BE2C (cell line): Measurements from ENCODE around the gene PEX16.

Source experiments
- DNase-seq: peaks from one replicate; pipeline ENCODE4 v3.0.0-alpha.2; 2020
- H3K27me3 ChIP-seq: fragments of 250-450 bp; sonication (Bioruptor Pico); 2 replicates; pipeline ENCODE4 v1.5.1; 2020; ENCODE audit warnings: mild to moderate bottlenecking
- H3K36me3 ChIP-seq: fragments of 250-450 bp; sonication (Bioruptor Pico); 2 replicates; pipeline ENCODE4 v1.5.1; 2020; ENCODE audit warnings: mild to moderate bottlenecking
- H3K4me1 ChIP-seq: fragments of 250-450 bp; sonication (Bioruptor Pico); 2 replicates; pipeline ENCODE4 v1.5.1; 2020
- H3K4me3 ChIP-seq: 2 replicates; pipeline ENCODE4 v1.5.1; 2011; ENCODE audit warnings: low read depth, low read length
- H3K9me3 ChIP-seq: fragments of 250-450 bp; sonication (Bioruptor Pico); 2 replicates; pipeline ENCODE4 v1.5.1; 2020
- TF ChIP-seq, protein P1 (sequence below): IDR thresholded peaks from 2 replicates; pipeline ENCODE4 v1.5.1; 2012; ENCODE audit warnings: mild to moderate bottlenecking, low read depth, low read length

The PEX16 gene

DNA sequence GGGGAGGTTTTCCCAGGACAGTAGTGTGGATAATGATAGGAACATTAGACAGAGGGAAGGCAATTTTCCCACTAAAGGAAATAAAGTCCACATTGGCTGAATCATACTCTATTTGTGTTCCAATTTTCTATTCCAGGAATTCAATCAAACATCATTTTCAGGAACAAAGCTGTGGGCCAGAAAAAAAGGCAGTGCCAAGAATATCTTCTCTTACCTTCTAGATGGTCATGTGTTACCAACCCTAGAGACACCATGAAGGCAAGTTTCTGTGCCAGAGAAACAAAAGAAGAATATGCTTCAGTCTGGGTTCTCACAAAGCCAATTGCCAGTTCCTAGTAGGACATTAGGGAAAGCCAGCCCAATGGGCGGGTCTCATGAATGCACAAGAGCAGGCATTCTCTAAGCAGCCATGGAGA lies 32.3 kb upstream of the PEX16 start:
- Histone ChIP-seq H3K4me1 (no peaks in the 10 kb centered on the region), H3K36me3 (peaks cover 9% of the 10 kb centered on the region), H3K27me3 (no peaks in the 10 kb centered on the region), H3K4me3 (no peak overlapping the region), H3K9me3 (no peaks in the 10 kb centered on the region)
- DNase-seq = no peak
- TF ChIP-seq, protein P1, sequence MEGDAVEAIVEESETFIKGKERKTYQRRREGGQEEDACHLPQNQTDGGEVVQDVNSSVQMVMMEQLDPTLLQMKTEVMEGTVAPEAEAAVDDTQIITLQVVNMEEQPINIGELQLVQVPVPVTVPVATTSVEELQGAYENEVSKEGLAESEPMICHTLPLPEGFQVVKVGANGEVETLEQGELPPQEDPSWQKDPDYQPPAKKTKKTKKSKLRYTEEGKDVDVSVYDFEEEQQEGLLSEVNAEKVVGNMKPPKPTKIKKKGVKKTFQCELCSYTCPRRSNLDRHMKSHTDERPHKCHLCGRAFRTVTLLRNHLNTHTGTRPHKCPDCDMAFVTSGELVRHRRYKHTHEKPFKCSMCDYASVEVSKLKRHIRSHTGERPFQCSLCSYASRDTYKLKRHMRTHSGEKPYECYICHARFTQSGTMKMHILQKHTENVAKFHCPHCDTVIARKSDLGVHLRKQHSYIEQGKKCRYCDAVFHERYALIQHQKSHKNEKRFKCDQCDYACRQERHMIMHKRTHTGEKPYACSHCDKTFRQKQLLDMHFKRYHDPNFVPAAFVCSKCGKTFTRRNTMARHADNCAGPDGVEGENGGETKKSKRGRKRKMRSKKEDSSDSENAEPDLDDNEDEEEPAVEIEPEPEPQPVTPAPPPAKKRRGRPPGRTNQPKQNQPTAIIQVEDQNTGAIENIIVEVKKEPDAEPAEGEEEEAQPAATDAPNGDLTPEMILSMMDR = no peak

DNA sequence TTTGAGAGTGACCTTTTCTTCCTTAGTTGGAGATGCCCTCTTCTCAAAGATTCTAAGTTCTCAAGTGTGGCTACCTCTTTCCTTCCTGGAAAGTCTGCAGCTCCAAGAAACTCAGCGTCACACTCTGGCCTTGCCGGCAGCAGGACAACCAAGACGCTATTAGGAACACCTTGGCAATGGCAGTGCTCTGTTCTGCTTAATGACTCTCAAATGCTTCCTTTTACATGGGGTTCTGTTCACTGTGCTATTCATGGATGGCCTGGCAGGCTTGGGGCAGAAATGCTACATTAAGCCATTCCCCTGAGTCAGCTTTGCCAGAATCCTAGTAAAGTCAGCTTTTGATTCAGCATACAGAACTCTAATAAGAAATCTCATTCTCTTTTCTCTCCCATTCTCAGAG lies 30.7 kb upstream of the PEX16 start:
- Histone ChIP-seq H3K36me3 (peaks cover 9% of the 10 kb centered on the region), H3K4me1 (no peaks in the 10 kb centered on the region), H3K9me3 (no peaks in the 10 kb centered on the region), H3K4me3 (no peak overlapping the region), H3K27me3 (no peaks in the 10 kb centered on the region)
- TF ChIP-seq, protein P1 = no peak
- no peak for DNase-seq

DNA sequence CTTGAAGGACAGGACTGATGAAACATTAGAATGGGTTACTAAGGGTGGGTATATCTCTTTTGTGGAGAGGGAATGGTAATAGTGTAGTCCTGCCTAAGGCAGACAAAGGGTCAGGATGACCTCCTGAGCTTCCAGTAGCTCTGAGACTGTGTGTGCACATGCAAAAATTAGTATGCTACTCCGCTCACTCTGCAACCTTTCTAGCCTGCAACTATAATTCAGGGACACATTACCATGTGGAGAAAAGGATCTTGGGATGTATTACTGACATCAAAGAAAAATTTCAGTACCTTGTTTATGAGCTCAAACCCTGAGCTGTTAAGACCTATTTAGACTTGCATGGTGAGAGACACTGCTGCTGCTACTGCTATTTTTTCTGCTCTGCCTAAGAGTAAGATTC lies 30.2 kb upstream of the PEX16 start:
- DNase-seq = no peak
- Histone ChIP-seq H3K4me1 (no peaks in the 10 kb centered on the region), H3K9me3 (no peaks in the 10 kb centered on the region), H3K36me3 (peaks cover 9% of the 10 kb centered on the region), H3K4me3 (no peak overlapping the region), H3K27me3 (no peaks in the 10 kb centered on the region)
- TF ChIP-seq, protein P1 = no peak

DNA sequence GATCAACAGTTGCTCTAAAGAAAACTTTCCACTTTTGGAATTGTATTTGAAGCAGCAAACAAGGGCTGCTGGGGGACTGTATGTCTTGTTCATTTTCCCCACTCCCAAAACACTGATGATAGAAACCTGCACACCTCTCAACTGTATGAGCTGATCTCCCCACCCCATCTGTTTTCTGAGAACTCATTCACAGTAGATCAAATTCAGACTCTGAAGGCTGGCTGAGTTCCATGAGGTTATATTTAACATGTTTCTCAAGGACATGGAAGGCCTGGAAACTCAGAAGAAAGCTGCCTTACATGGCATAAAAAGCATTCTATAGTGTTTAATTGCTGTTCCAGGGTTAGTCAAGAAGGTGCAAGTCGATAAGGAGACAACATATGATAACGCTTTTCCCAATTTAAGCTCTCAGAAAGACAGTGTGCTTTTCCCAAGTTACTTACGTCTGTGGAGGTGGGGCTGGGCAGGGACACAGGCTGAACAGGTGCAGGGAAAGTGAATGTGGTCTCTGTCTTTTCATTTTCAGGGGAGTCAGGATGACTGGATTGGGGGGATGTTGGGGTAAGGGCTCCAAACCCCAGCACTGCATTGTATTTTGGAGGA lies 27.8 kb upstream of the PEX16 start:
- H3K4me1 ChIP-seq = no peaks in the 10 kb centered on the region
- no peak overlapping the region for H3K4me3 ChIP-seq
- H3K9me3 ChIP-seq = no peaks in the 10 kb centered on the region
- no peaks in the 10 kb centered on the region for H3K27me3 ChIP-seq
- no peak for DNase-seq
- TF ChIP-seq, protein P1 = no peak
- H3K36me3 ChIP-seq = peaks cover 9% of the 10 kb centered on the region

DNA sequence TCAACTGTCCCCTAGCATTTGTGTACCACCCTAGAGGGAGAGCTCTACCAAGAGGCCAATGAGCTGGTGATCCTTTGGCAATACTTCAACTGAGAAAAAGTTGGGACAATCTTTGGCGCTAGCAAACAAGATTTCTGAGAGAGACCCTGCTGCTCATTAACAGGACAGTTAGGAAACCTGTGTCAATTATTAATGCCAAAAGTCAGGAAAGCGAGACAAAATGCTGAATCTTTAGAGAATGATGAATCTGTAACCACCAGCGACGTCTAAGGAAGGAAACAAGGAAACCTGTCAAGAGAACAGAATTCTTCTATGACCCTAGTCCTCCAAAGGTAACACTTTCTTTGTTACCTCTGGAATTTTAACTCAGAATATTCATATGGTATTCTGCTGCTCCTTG lies 24.7 kb upstream of the PEX16 start:
- Histone ChIP-seq H3K4me1 (no peaks in the 10 kb centered on the region), H3K9me3 (no peaks in the 10 kb centered on the region), H3K27me3 (no peaks in the 10 kb centered on the region), H3K4me3 (no peak overlapping the region), H3K36me3 (peaks cover 3% of the 10 kb centered on the region; the same call in 1 of the 2 replicates)
- no peak for DNase-seq
- TF ChIP-seq, protein P1 = no peak

DNA sequence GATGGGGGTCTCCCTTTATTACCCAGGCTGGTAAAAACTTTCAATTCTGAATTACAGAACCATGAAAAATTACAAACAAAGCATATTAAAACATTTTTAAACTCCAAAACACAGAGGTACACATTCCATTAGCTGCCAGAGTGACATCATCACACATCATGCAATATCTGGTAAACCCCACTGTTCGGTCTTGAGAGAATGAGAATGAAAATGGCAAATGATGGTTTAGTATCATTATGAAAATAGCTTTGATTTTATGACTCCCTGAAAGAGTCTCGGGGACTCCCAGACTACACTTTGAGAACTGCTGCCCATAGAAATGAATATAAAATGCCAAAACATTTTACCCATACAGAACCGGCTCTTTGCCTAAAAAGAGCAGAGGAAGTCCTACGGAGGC lies 23.6 kb upstream of the PEX16 start:
- TF ChIP-seq, protein P1 = no peak
- no peaks in the 10 kb centered on the region for H3K27me3 ChIP-seq
- DNase-seq = no peak
- H3K4me1 ChIP-seq = no peaks in the 10 kb centered on the region
- no peaks in the 10 kb centered on the region for H3K9me3 ChIP-seq
- H3K4me3 ChIP-seq = no peak overlapping the region
- H3K36me3 ChIP-seq = no peaks in the 10 kb centered on the region
